ENCODE data around the gene DMRTA1.

DMRTA1 gene

GRCh38 chr9:22457448-22457847, 10.8 kb downstream of the DMRTA1 start:
- H3K79me1 ChIP-seq (ENCODE audit: low read length) = no peaks in the 10 kb centered on the region
- no peak overlapping the region for H2BK12ac ChIP-seq (ENCODE audit: low read length)
- H3K79me2 ChIP-seq (ENCODE audit: control insufficient read depth, insufficient read depth, low read length, poor library complexity) = no peaks in the 10 kb centered on the region
- no peak overlapping the region for H3K27ac ChIP-seq (ENCODE audit: low read depth, low read length)
- no peaks in the 10 kb centered on the region for H3K36me3 ChIP-seq (ENCODE audit: control insufficient read depth in 1 of 2, insufficient read depth in 2 of 2, low read length in 2 of 2)
- no peak overlapping the region for H4K91ac ChIP-seq (ENCODE audit: low read depth, low read length)
- no peaks in the 10 kb centered on the region for H3K4me1 ChIP-seq (ENCODE audit: control insufficient read depth in 1 of 2, insufficient read depth in 2 of 2, low read length in 2 of 2)
- H2BK5ac ChIP-seq (ENCODE audit: low read depth, low read length, poor library complexity) = no peak overlapping the region
- DNase-seq = no peak
- no peak overlapping the region for H3K23ac ChIP-seq (ENCODE audit: low read length)
- H3K27me3 ChIP-seq (ENCODE audit: insufficient read depth, low read length) = no peaks in the 10 kb centered on the region
- no peak overlapping the region for H2AK5ac ChIP-seq (ENCODE audit: low read length)
- H3K4ac ChIP-seq (ENCODE audit: low read depth, low read length) = no peak overlapping the region
- no peak overlapping the region for H3K4me2 ChIP-seq (ENCODE audit: low read length)
- H3K9ac ChIP-seq (ENCODE audit: low read length) = no peak overlapping the region
- H3K18ac ChIP-seq (ENCODE audit: low read length) = no peak overlapping the region
- no peak overlapping the region for H3K4me3 ChIP-seq (ENCODE audit: low read depth, low read length)
- no CpG with 5 or more reads among the region's 1 CpG for WGBS (ENCODE audit: extremely low coverage, insufficient coverage, insufficient read length)
- H3K14ac ChIP-seq (ENCODE audit: low read length) = no peak overlapping the region
- H4K12ac ChIP-seq (ENCODE audit: low read depth, low read length) = no peak overlapping the region
- no peak overlapping the region for H2BK120ac ChIP-seq (ENCODE audit: insufficient read depth, low read length, poor library complexity)
- no peaks in the 10 kb centered on the region for H3K9me3 ChIP-seq (ENCODE audit: insufficient read depth, low read depth, low read length)
- H4K8ac ChIP-seq (ENCODE audit: low read depth, low read length) = no peak overlapping the region
- no peak overlapping the region for H2AFZ ChIP-seq (ENCODE audit: insufficient read depth, low read length, poor library complexity)

- Histone ChIP-seq H3K4me1 (ENCODE audit: control insufficient read depth in 1 of 2, insufficient read depth in 2 of 2, low read length in 2 of 2) (no peaks in the 10 kb centered on the region), H3K23ac (ENCODE audit: low read length) (no peak overlapping the region), H3K4ac (ENCODE audit: low read depth, low read length) (no peak overlapping the region), H3K79me1 (ENCODE audit: low read length) (no peaks in the 10 kb centered on the region), H4K8ac (ENCODE audit: low read depth, low read length) (no peak overlapping the region), H3K27ac (ENCODE audit: low read depth, low read length) (no peak overlapping the region), H3K9me3 (ENCODE audit: insufficient read depth, low read depth, low read length) (no peaks in the 10 kb centered on the region), H3K4me3 (ENCODE audit: low read depth, low read length) (no peak overlapping the region), H2BK12ac (ENCODE audit: low read length) (no peak overlapping the region), H4K12ac (ENCODE audit: low read depth, low read length) (no peak overlapping the region), H2AFZ (ENCODE audit: insufficient read depth, low read length, poor library complexity) (no peak overlapping the region), H3K79me2 (ENCODE audit: control insufficient read depth, insufficient read depth, low read length, poor library complexity) (no peaks in the 10 kb centered on the region), H2BK5ac (ENCODE audit: low read depth, low read length, poor library complexity) (no peak overlapping the region), H2AK5ac (ENCODE audit: low read length) (no peak overlapping the region), H2BK120ac (ENCODE audit: insufficient read depth, low read length, poor library complexity) (no peak overlapping the region), H3K9ac (ENCODE audit: low read length) (no peak overlapping the region), H3K36me3 (ENCODE audit: control insufficient read depth in 1 of 2, insufficient read depth in 2 of 2, low read length in 2 of 2) (no peaks in the 10 kb centered on the region), H3K14ac (ENCODE audit: low read length) (no peak overlapping the region), H3K27me3 (ENCODE audit: insufficient read depth, low read length) (no peaks in the 10 kb centered on the region), H3K4me2 (ENCODE audit: low read length) (no peak overlapping the region), H3K18ac (ENCODE audit: low read length) (no peak overlapping the region), H4K91ac (ENCODE audit: low read depth, low read length) (no peak overlapping the region)
- no CpG with 5 or more reads among the region's 1 CpG for WGBS (ENCODE audit: extremely low coverage, insufficient coverage, insufficient read length)
- peak in 1 of 2 donors; percentile 6 for DNase-seq
Measured at GRCh38 chr9:22463205-22463604, 16.6 kb downstream of the DMRTA1 start.

- H4K8ac ChIP-seq (ENCODE audit: low read depth, low read length) = no peak overlapping the region
- no peak overlapping the region for H3K23ac ChIP-seq (ENCODE audit: low read length)
- H2BK12ac ChIP-seq (ENCODE audit: low read length) = no peak overlapping the region
- no peak overlapping the region for H2BK5ac ChIP-seq (ENCODE audit: low read depth, low read length, poor library complexity)
- no peaks in the 10 kb centered on the region for H3K79me1 ChIP-seq (ENCODE audit: low read length)
- H3K4me3 ChIP-seq (ENCODE audit: low read depth, low read length) = no peak overlapping the region
- H3K18ac ChIP-seq (ENCODE audit: low read length) = no peak overlapping the region
- no CpG with 5 or more reads among the region's 8 CpGs for WGBS (ENCODE audit: extremely low coverage, insufficient coverage, insufficient read length)
- H3K4ac ChIP-seq (ENCODE audit: low read depth, low read length) = no peak overlapping the region
- H3K27me3 ChIP-seq (ENCODE audit: insufficient read depth, low read length) = no peaks in the 10 kb centered on the region
- no peak overlapping the region for H2BK120ac ChIP-seq (ENCODE audit: insufficient read depth, low read length, poor library complexity)
- no peak overlapping the region for H3K14ac ChIP-seq (ENCODE audit: low read length)
- H3K36me3 ChIP-seq (ENCODE audit: control insufficient read depth in 1 of 2, insufficient read depth in 2 of 2, low read length in 2 of 2) = no peaks in the 10 kb centered on the region
- no peaks in the 10 kb centered on the region for H3K4me1 ChIP-seq (ENCODE audit: control insufficient read depth in 1 of 2, insufficient read depth in 2 of 2, low read length in 2 of 2)
- DNase-seq = peak; percentile 2 to 68
- H3K79me2 ChIP-seq (ENCODE audit: control insufficient read depth, insufficient read depth, low read length, poor library complexity) = no peaks in the 10 kb centered on the region
- H3K9me3 ChIP-seq (ENCODE audit: insufficient read depth, low read depth, low read length) = no peaks in the 10 kb centered on the region
- no peak overlapping the region for H2AK5ac ChIP-seq (ENCODE audit: low read length)
- H3K9ac ChIP-seq (ENCODE audit: low read length) = no peak overlapping the region
- no peak overlapping the region for H3K4me2 ChIP-seq (ENCODE audit: low read length)
- no peak overlapping the region for H4K12ac ChIP-seq (ENCODE audit: low read depth, low read length)
- H2AFZ ChIP-seq (ENCODE audit: insufficient read depth, low read length, poor library complexity) = no peak overlapping the region
- H4K91ac ChIP-seq (ENCODE audit: low read depth, low read length) = no peak overlapping the region
- no peak overlapping the region for H3K27ac ChIP-seq (ENCODE audit: low read depth, low read length)
Measured at GRCh38 chr9:22469928-22470544, 23.4 kb downstream of the DMRTA1 start.

DNA sequence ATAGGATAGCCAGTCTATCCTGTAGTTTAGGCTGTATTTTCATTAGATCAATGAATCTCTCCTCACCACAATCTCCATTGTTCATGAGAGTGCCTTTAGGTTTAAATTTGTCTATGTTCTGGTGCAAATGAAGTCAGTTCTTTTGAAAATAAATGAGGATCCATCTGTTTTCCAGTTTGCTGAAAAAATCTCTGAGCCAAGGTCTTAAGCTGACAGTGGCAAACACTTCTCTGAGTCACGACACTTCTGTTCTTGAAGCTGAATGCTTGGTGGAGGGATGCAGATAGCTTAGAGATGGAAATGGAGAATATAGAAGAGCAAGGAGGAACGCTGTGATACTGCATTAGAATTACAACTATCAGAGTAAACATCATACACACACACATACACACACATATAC, 34.9 kb downstream of the DMRTA1 start:
- DNase-seq = no peak
- Histone ChIP-seq H3K18ac (ENCODE audit: low read length) (no peak overlapping the region), H3K23ac (ENCODE audit: low read length) (no peak overlapping the region), H3K4me3 (ENCODE audit: low read depth, low read length) (no peak overlapping the region), H3K36me3 (ENCODE audit: control insufficient read depth in 1 of 2, insufficient read depth in 2 of 2, low read length in 2 of 2) (no peaks in the 10 kb centered on the region), H3K27me3 (ENCODE audit: insufficient read depth, low read length) (no peaks in the 10 kb centered on the region), H3K9me3 (ENCODE audit: insufficient read depth, low read depth, low read length) (no peaks in the 10 kb centered on the region), H3K14ac (ENCODE audit: low read length) (no peak overlapping the region), H3K4me1 (ENCODE audit: control insufficient read depth in 1 of 2, insufficient read depth in 2 of 2, low read length in 2 of 2) (no peaks in the 10 kb centered on the region), H3K4ac (ENCODE audit: low read depth, low read length) (no peak overlapping the region), H2BK12ac (ENCODE audit: low read length) (no peak overlapping the region), H3K9ac (ENCODE audit: low read length) (no peak overlapping the region), H3K27ac (ENCODE audit: low read depth, low read length) (no peak overlapping the region), H2AK5ac (ENCODE audit: low read length) (no peak overlapping the region), H3K79me1 (ENCODE audit: low read length) (no peaks in the 10 kb centered on the region), H2BK5ac (ENCODE audit: low read depth, low read length, poor library complexity) (no peak overlapping the region), H3K79me2 (ENCODE audit: control insufficient read depth, insufficient read depth, low read length, poor library complexity) (no peaks in the 10 kb centered on the region), H3K4me2 (ENCODE audit: low read length) (no peak overlapping the region), H4K91ac (ENCODE audit: low read depth, low read length) (no peak overlapping the region), H2BK120ac (ENCODE audit: insufficient read depth, low read length, poor library complexity) (no peak overlapping the region), H4K8ac (ENCODE audit: low read depth, low read length) (no peak overlapping the region), H4K12ac (ENCODE audit: low read depth, low read length) (no peak overlapping the region), H2AFZ (ENCODE audit: insufficient read depth, low read length, poor library complexity) (no peak overlapping the region)
- no CpG with 5 or more reads among the region's 2 CpGs for WGBS (ENCODE audit: extremely low coverage, insufficient coverage, insufficient read length)

Measured in trophoblast cell (in vitro differentiated cells and primary cell).